ENCODE results near the gene GBX1.

GBX1 gene

DNA sequence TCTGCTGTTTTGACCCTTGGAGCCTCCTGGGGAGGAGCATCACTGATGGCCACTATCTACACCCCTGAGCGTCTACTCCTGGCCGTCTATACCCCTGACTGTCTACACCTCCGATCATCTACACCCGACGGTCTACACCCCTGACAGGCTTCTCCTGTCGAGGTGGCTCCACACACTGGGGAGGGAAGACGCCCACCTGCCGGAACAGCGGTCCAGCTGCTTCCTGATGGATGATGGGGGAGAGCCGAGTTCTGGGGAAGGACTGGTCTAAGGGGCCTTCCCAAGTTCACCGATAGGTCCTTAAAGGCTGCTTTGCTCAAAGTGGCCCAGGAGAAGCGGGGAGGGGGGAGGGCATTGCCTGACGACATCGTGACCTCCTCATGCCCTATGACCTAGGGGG is 39.4 kb downstream of the GBX1 start:
- DNase-seq (ENCODE audit: low read depth, low spot score) = no peak

DNA sequence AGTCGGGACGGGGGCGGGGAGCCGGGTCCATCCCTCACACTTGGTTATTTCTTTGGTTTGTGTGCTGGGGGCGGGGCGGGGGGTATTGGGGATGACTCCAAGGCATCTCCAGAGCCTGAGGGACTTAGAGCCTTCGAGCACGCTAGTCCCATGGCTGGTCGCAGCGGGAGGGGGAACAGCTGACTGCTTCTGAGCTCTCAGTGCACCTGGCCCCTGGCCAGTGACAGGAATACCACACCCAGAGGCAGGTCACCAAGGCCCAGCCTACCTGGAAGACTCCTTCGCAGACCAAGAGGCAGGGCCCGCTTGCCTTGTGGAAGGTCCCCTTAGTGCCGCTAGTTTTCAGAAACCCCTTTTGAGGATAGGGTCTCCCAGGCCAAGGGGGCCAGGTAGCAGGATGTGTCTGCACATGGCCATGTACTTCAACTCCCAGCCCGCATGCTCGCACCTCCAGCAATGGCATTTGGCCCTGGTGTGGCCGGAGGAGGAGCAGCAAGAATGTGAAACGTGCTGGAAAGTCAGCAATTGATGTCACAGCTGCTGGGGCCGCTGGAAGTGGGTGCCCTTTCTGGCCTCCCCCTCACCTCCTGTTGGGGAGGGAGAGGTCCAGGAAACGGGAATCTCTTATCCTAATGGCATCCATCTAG is 40.9 kb downstream of the GBX1 start:
- no peak for DNase-seq (ENCODE audit: low read depth, low spot score)

DNA sequence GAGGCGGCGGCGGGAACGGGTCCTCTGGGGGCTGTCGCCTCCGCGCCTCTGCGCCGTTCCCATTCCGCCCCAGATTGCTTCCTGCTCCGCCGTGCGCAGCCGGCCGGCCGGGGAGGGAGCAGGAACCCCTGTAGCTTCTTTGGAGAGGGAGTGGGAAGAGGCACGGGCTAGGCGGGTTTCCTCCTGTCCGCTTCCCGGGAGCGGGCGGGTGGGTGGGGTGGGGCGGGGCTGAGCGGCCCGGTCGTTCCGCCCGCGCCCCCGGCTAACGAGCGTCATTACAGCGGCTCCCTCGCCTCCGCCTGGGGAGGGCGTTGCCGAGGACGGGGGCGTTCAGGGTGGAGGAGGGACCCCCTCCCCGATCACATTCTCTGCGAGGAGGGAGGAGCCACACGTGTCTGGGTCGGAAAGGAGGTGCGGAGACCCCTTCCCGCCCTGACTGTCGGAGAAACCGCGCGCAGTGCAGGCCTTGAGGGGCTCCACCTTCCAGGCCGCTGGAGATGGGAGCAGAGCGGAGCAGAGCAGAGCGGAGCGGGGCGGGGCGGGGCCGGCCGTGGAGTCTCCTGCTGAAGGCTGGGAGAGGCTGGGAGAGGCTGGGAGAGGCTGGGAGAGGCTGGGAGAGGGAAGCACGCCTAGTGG is 41.5 kb downstream of the GBX1 start:
- DNase-seq (ENCODE audit: low read depth, low spot score) = peak; percentile 47

DNA sequence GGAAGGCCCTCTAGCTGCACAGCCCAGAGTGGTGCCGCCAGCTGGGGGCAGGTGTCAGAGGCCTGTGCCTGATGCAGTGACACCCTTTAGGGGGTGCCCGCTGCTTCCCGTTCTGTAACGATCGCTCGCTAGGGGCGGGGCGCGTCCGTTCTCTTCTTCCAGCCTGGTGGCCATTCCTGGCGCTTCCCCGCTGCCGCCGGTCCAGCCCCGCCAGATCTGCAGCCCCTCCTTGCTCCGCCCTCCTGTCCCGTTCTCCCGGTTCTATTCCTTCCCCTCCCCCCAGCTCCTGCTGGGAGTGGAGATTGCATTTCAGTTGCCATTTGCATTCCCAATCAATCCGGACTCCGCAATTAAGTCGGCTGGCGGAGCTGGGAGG is 42.0 kb downstream of the GBX1 start:
- DNase-seq (ENCODE audit: low read depth, low spot score) = no peak

DNA sequence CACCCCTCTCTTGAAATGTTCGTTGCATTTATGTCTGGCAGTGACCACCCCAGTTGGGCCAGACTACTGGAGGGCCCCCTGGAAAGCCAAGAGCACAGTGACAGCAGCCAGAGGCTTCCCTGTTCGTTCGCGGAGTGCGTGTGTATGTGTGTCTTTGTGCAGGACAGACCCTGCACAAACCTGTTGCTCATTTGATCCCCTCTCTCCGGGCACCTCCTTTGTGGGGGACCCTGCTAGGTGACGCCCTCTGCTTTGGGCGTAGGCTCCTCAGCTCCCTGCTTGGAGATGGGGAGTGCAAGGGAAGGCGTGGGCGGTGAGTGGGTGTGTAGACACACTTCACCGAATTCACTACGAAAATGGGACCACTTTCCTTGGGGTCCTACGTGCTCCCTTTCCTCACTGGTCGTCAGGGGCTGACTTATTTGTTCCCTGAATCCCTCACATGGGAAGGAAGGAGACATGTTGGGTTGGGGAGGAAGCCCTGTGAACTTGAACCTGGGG is 42.5 kb downstream of the GBX1 start:
- no peak for DNase-seq (ENCODE audit: low read depth, low spot score)

DNA sequence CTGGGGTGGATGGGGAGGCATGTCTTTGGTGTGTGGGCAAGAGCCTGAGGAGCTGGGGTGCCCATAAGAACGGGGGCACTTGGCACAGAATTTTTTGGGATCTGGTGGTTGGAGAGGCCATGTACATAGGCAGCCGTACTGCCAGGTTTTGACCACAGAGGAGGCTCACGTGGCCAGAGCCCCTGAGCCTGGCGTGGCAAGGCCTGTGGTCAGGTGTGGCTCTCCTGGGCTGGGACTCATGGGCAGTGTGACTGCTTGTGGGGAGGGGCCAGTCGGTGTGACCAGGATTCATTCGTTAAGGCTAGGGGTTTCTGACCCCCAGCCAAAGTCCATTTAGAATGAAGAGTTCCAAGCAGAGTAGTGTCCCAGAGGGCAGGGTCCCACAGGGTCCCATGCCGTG is 43.0 kb downstream of the GBX1 start:
- DNase-seq (ENCODE audit: low read depth, low spot score) = no peak

DNA sequence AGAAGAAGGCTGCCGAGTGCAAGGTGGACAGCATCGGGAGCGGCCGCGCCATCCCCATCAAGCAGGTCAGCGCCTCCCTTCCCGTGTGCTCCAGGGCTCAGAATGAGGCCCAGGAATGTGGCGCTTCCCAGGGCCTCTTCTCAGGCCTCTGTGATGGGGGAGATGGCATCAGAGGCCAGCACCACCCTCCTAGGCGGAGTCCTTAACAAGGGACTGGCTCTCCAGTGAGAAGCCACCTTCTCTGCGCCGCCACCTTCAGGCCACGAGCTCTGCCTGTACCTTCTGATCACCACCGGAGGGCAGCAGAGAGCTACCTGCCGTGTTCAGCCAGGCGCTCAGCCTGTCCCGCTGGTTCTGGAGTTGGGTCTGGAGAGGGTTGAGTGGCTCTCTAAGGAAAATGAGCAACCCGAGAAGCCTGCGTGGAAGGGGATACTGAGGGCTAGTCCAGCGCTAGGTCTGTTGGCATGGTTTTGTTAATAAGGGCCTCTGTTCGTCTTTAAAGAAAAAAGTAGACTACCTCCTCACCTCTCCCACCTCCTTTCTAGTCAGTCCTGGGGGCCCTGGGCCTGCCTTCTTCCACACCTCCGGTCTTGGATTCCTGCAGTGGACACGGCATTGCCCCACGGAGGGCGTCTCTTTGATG is 43.6 kb downstream of the GBX1 start:
- DNase-seq (ENCODE audit: low read depth, low spot score) = peak; percentile 92

DNA sequence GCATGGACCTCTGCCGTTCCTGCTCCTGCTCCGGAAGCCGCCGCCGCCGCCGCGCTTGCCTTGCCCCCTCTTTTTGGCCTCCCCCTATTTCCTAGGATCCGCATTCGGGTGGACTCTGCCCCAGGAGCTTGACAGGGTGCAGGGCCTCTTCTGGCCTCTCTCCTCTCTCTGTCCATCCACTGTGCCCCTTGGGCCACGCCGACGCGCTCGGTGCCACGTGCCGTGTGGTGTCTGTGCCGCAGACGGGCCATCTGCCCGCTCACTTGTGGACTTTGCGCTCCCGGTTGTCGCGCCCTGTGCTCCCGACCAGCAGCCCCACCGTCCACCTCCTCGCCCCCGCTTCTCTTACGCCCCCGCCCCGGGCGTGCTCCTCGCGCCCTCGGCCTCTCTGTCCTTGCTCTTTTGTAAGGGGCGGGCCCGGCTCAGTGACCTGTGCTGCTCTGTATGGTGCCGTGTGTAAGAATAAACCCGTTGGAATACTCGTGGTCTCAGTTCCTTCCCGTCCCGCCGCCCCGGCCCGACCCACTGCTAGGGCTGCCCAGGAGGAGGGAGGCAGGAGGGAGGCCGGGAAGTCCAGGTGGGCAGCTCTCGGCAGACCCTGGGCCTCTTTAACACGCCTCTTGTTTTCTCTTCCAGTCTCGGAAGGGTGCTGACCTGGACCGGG is 44.2 kb downstream of the GBX1 start:
- no peak for DNase-seq (ENCODE audit: low read depth, low spot score)

DNA sequence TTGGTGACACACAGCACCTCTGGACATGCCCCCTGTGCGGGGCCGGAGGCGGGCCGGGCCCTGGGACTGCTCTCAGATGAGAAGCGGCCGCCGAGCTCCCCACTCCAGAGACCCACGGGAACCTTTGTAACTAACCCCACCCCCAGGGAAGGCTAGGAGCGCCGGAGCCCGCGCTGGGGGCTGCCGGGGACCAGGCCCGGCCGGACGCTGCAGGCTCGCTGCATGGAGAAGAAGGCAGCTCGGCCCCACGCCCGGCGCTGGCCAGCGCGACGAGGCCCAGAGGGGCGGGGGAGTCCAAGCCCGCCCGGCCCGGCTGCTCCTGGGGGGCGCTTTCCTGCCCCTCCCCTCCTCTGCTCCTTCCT is 44.7 kb downstream of the GBX1 start:
- DNase-seq (ENCODE audit: low read depth, low spot score) = no peak

DNA sequence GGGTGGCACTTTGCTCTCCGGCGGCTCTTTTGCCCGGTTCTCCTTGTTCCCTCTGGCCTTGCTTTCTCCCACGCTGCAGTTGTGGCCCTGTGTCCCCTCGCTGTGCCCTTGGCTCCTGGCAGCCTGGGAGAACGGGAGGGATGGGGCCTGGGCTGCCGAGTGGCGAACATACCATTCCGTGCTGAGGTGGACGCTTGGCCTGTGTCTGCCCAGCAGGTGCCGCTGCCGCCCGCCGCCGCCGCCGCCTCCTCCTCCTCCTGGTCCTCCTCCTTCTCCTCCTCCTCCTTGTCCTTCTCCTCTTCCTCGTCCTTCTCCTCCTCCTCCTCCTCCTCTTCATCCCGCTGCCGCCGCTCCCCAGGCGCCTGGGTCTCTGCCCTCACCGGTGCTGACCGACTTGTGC is 45.2 kb downstream of the GBX1 start:
- peak; percentile 39 for DNase-seq (ENCODE audit: low read depth, low spot score)

DNA sequence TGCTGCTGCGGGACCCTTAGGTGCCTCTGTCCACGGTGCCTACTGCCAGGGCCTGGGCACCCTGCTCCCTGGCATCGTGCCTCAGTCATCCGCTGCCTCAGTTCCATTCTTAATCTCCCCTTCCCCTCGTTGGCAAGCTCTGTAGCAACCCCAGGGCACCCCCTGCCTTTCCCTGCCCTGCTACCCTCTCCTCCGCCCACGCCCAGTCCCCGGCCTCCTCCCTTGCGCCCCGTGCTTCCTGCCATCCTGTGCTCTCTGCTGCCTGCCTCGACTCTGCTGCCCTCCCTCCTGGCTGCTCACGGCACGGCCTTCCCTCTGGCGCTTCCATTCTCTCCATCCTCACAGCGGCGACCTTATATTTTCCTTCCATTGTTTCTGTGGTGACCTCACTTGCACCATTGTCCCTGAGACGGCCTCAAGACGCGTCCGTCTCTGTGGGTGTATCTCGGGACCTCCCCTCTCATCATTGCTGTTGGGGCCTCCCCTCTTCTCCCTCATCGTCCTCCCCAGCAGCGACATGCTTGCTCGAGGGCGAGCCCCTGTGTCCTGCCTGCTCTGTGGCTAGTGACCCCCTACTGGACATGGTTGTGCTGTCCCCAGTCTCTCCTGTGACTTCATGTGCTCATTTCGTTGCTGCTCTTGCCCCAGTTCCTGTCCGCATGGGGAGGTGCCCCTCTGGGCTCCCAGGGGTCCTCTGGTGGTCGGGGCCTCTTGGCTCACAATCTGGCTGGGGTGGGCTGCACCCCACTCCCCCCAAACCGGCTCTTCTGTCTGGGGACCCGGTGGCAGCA is 45.9 kb downstream of the GBX1 start:
- no peak for DNase-seq (ENCODE audit: low read depth, low spot score)

DNA sequence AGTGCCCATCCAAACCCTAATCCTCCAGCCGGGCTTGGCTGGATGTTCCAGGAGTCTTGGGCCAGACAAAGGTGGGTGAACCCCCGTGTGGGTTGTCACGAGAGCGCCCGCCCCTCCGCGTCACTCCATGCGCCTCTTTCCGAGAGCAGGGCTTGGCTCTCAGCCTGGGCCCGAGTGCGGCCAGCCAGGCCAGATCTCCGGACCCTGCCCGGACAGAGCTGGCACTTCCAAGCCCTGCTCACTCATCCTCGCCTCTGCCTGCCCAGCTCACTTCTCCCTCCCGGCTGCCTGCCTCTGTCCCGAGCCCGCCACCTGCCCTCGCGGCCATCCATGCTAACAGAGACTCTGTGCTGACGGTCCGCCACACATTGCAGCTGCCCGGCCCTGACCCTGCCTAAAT is 46.6 kb downstream of the GBX1 start:
- DNase-seq (ENCODE audit: low read depth, low spot score) = no peak

DNA sequence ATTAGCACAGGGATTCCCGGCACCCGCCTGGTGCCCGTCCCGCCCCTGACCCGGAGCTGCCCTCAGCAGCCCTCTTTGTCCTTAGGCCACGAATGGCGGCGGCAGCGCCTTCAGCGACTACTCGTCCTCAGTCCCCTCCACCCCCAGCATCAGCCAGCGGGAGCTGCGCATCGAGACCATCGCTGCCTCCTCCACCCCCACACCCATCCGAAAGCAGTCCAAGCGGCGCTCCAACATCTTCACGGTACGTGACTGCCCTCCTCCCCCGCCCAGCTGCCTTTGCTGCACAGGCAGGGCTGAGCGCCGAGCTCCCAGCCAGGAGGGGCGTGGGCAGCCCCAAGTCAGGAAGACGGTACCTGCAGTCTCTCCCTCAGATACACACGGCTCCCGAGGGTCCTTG is 47.6 kb downstream of the GBX1 start:
- no peak for DNase-seq (ENCODE audit: low read depth, low spot score)

DNA sequence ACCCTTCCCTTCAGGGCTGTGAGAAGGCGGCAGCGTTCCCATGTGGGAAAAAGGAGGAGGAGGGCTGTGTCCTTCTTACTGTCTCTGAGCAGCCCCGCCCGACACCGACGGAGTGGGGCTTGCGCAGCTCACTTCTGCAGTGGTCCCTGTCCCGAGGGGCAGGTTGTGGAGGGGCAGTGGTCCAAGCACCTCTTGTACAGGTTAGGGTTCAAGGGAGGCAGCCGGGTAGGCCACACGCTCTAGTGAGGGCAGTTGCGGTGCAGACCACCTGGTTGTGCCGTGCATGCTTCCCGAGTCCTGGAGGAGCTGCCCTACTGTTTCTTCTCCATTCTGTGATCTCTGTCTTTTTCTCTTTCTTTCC is 48.5 kb downstream of the GBX1 start:
- no peak for DNase-seq (ENCODE audit: low read depth, low spot score)

DNA sequence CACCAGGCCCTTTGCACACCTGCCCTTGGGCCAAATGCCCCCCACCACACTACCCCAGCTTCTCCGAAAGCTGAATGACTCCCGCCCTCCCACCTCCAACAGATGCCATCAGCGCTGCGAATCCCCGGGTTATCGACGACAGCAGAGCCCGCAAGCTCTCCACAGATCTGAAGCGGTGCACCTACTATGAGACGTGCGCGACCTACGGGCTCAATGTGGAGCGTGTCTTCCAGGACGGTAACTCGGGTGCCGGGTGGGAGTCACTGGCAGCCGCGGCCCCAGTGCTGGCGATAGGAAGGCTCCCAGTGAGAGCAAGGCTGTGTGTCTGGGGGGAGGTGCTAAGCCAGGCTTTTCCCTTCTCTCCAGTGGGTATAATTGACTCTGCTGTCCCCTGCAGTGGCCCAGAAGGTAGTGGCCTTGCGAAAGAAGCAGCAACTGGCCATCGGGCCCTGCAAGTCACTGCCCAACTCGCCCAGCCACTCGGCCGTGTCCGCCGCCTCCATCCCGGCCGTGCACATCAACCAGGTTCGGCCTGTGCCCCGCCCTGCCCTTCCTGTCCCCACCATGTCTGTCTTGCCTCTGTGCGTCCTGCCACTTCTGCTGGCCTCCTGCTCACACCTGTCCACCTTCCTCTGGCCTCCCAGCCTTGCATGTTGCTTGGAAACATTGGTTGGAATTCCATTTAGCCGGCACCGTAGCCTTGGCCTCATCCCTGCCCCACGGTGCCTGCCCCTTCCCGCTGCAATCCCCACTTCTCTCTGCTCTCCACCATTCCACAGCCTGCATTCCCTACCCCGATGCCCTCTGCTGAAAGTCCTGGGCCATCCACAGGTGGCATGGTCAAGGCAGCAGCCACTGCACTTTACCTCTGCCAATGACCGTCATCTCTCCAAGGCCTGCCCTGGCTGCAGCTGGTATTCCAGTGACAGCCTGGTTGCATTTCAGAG is 49.1 kb downstream of the GBX1 start:
- DNase-seq (ENCODE audit: low read depth, low spot score) = no peak

DNA sequence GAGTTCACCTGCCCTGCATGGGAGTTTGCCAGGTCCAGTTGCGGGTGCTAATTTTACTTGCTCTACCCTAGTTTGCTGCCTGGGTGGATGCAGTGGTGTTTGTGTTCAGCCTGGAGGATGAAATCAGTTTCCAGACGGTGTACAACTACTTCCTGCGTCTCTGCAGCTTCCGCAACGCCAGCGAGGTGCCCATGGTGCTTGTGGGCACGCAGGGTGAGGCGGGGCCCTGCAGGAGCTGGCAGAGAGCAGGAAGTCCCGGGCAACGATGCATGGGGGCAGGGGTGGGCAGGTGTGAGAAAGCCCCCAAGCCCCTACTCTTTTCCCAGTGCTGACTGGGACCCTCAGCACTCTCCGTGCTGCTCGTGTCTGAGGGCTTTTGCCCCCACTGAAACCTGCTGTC is 49.9 kb downstream of the GBX1 start:
- no peak for DNase-seq (ENCODE audit: low read depth, low spot score)

DNA sequence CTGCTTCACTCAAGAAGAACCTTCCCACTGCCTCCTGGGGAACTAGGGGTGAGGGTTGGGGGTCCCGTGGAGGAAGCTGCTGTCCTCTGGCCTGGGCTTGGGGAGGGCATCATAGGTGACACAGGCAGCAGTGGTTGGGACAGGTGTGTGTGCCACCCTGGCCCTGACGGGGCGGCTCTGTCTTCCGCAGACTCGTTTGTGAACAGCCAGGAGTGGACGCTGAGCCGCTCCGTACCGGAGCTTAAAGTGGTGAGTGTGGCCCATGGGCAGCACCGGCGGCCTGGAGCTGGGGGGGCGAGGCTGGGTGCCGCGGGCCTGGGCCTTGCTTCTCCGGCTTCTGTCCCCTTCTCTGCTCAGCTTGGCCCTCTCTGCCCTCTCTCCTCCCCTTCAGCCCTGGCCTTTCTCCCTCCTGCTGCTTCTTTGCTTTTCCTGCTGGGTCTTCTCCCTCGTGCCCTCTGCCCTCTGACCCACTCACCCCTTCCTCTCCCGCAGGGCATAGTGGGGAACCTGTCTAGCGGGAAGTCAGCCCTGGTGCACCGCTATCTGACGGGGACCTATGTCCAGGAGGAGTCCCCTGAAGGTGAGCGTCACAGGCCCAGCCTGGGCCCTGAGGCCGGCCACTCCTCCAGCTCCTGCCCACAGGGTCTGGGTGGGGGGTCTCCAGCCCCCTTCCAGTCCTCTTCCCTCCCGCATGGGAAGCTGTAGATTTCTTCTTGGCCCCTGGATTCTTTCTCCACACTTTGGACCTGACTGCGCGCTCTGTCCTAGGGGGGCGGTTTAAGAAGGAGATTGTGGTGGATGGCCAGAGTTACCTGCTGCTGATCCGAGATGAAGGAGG is 50.7 kb downstream of the GBX1 start:
- DNase-seq (ENCODE audit: low read depth, low spot score) = no peak

DNA sequence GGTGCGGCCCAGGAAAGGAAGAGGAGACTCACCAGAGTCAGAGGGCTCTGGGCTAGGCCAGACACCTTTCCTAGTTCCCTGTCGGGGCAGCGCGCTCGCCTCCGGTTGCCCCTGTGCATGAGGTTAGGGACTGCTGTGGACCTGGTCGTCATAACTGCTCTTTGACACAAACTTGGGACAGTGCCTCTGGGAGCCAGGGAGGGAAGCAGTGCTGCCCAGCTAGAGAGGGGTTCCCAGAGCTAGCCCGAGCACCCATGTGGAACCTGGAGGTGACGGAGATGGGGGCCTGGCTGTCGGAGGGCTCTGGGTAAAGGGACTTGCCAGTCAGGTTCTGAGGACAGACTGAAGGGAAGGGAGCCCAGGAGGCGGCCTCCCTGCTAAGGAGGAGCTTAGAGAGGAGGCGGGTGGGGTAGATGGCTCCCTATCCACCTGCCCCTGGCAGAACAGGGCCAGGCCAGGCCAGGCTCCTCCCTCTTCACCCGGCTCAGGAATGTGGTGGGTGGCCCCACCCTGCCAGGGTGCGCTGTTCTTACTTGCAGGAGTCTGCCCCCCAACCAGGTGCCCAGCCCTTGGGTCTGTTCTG is 51.6 kb downstream of the GBX1 start:
- DNase-seq (ENCODE audit: low read depth, low spot score) = peak; percentile 41

DNA sequence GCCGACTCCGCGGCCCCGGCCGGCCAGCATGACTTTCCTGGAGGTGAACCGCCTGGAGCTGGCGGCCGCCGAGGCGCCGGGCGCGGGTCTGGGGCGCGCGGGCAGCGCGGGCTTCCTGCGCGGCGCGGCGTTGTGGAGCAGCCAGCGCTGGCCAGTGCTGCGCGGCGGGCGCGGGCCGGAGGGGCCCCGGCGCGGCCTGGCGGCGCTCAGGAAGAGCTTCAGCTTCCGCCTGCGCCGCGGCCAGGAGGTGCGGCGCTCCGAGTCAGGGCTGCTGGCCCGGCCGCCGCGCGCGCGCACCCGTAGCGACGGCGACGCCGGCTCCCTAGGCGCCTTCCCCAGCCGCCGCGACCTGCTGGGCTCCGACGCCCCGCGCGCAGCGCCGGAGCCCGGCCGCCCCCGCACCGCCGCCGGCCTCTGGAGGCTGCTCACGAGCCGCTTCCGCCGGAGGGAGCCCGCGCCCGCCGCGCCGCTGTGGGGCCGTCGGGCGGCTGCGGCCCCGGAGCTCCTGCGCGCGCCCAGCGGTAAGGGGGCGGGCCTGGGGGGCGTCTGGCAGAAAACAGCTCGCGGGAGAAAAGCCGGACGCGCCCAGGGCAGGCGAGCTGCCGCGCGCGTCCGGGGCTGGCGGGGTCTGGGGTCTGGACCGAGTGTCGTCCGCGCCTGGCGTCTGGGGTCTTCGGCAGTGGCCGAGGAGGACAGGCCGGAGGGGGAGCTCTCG is 52.2 kb downstream of the GBX1 start:
- DNase-seq (ENCODE audit: low read depth, low spot score) = peak; percentile 70

Measured in astrocyte of the hippocampus (primary cell).